GM19043 (cell line): ENCODE results near the gene SEM1.
A peak's percentile ranks its signal among the peaks of the same experiment; 100 is the strongest.
"Not testable (repeated sequence)": the region's sequence is repeated elsewhere in the genome, so short reads cannot be mapped to it uniquely, and the experiment has no call there.

Experiments
- ATAC-seq: cut with Tn5 transposase; IDR thresholded peaks from one replicate; pipeline ENCODE4 v1.9.1; 2021; ENCODE audit warnings: low read depth; ENCODE audit not compliant: unreplicated experiment

Gene SEM1

DNA sequence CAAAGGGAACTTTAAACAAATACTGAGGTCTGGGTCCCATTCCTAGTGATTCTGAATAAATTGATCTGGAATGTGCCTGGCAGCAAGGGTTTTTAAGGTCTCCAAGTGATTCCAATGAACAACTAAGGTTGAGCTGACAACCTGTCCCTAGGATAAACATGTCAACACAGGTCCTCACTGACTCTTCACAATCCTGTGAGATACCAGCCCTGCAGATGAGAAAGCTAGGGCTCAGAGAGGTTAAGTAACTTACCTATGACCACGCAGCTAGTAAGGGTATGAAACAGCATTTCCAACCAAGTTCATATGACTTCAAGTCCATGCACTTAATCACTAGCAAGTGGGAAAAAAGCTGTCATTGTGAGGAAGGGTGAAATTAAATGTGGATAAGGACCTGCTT lies 44.0 kb downstream of the SEM1 start:
- ATAC-seq: no peak

DNA sequence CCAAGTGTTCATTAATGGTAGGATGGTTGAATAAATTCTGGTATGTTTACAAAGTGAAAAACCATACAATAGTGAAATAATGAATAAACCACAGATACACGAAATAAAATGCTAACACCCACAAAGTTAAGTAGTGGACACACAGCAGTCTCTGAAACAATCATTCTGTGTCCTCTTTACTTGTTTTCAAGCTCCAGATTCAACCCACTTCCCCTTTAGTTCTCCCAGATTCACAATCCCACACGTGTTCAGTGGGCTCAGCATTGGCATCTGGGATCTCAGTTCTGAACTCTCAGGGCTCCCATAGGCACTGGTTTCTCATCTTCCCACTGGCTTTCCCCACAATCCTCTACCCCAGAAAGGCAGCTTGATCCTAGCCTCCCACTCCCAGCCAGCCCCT lies 44.9 kb downstream of the SEM1 start:
- no peak for ATAC-seq

DNA sequence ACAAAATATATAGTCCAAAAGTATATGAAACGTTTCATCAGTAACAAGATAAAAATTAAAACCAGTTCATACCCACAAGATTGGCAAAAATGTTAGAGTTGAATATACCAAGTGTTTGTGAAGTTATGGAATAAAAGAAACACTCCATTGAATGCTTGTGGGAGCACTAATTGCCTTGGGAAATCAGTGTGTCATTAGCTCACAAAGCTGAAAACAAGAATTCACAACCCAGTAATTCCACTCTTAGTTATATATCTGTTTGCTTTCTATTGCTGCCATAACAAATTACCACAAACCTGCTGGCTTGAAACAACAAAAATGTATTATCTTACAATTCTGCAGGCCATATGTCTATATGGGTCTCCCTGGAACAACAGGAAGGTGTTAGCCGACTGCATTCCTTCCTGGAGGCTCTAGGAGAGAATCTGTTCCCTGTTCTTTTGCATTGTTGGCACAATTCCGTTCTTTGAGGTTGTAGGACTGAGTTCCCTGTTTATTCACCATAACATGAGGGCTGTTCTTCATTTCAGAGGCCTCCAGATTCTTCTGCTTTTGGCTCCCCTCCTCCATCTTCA lies 45.7 kb downstream of the SEM1 start:
- no peak for ATAC-seq

DNA sequence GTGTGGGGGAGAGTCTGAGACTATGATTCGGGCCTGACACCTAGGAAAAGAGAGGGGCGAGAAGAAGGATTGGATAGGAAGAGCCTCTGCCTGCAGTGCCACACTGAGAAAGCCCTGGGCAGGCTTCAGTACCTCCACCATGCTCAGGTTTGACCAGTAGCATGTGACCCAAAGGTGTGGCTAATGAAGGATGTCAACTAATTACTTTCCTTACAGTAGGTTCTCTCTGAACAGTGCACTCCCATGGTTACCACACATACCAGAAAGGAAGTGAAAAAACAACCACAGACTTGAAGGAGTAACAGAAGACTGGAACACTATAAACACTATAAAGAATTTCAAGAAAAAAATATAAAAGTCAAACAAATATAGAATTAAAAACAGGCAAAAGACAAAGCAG lies 46.2 kb downstream of the SEM1 start:
- ATAC-seq: peak; percentile 98

DNA sequence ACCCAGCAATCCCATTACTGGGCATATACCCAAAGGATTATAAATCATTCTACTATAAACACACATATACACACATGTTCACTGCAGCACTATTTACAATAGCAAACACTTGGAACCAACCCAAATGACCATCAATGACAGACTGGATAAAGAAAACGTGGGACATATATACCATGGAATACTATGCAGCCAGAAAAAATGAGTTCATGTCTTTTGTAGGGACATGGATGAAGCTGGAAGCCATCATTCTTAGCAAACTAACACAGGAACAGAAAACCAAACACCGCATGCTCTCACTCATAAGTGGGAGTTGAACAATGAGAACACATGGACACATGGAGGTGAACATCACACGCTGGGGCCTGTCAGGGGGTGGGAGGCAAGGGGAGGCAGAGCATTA lies 47.5 kb downstream of the SEM1 start:
- not testable (repeated sequence) for ATAC-seq

DNA sequence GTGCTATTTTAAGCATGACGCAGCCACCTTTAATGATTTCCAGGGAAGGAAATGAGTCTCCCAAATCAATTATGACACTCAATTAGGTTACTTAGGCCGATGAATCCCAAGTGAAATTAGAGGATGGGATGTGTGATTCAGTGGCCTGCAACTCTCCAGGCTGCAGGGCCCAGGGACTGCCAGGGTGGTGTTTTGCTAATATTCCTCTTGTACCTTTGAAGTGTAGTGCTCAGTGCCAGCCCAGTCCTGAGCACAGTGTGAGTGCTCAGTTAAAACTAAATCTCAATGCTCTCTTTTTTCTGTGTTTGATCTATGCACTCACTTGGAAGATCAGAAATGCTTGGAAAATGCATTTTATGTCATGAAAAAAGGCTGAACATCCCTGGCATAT lies 51.6 kb downstream of the SEM1 start:
- ATAC-seq: no peak

DNA sequence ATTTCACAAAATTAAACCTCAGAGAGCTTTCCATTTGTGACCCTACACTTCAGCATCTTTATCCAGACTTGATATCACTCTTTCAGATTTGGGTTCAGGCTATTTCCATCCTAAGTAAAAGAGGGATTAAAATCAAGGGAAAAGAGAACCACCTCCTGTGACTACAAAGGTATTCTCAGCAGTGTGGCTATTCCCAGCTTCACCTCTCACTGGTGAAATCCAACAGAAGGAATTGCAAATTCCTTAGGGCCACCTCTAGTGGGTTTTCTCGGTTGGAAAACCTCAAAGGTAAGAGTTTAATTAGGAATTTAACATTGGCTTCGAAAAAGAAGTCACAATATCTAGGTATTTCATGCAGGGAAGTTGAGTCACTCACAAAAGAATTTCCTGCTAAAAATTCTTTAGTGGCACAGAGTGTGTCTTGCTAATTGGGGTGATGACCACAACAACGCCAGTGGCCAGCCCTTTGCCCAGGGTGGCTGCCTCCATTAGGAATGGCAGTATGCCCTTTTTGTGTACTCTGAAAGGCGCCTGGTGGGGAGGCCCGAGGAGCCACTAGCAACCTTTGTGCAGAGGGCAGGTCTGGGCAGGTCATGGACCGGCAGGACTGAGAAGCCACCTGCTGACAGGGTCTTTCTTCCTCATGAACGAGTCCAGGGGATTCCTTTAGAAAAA lies 52.2 kb downstream of the SEM1 start:
- ATAC-seq: no peak

DNA sequence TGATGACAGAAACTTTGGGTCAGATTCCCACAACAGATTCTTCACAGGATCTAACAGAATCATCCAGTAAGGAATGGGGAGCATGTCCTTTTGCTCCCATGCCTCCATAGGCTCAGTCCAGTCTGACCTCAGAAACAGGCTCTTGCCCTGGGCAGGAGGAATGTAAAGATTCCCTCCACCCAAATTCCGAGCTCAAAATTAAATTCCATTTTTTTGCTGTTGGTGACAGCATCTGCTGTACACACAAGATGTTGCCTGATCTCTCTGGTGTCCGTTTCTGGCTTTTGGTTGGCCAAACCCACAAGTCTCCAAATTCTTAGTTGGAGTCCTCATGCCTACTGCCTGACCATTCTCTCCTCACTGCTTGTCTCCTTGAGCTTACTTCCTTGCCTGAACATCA lies 53.7 kb downstream of the SEM1 start:
- ATAC-seq: no peak

DNA sequence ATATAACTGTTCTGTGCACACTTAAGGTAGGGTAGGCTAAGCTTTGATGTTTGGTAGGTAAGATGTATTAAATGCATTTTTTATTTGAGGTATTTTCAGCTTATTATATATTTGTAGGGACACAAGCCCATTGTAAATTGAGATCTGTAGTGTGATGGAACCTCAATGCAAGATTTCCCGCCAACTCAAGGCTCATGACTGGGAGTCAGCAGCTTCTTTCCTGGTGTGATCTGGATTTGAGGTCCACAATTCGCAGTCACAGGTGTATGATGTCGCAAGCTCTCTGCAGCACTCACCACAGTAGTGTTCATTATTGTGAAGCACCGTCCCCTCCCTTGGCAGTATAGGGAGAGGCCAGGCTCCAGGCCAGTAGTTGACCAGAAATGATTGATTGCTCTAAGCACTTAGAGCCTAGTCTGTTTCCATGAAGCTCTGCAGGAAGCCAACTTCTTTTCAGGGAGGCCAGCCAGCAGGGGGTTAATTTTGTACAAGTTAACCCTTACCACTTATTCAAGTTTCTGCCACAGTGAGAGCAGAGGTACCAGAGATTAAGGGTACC lies 54.9 kb downstream of the SEM1 start:
- no peak for ATAC-seq

DNA sequence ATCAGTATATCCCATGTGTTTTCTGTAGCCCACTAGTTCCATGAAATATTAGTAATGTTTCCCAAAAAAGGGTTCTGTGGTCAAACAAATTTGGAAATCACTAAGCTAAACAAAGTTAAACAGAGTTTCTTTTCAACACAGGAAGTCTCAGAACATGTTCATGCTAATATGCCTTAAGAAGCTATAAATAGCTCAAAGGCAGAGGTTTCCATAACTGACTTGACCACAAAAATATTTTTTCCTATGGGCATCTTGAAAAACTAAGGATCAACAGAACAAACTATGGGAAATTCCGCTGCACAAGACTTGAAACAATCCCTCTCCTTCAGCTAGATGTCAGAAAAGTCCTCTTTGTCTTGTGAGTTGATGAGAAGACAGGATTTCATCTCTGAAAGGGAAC lies 59.7 kb downstream of the SEM1 start:
- no peak for ATAC-seq

DNA sequence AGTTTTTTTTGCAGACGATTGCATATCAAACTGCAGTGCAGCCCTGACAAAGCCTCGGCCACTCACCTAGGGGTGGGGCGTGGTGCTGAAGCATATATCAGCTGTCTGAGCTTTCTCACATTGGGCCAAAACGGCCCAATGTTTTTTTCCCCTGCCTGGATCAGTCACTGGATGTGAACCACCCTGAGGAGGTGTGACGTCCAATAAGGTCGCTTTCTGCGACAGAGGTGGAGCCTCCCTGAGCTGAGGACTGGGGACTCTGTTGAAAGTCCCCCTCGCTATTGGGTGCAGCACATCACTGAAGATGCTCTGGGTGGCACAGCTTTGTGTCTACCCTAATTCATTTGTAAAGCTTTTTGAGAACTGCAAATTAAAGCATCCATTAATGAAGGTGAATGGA lies 60.9 kb downstream of the SEM1 start:
- no peak for ATAC-seq

DNA sequence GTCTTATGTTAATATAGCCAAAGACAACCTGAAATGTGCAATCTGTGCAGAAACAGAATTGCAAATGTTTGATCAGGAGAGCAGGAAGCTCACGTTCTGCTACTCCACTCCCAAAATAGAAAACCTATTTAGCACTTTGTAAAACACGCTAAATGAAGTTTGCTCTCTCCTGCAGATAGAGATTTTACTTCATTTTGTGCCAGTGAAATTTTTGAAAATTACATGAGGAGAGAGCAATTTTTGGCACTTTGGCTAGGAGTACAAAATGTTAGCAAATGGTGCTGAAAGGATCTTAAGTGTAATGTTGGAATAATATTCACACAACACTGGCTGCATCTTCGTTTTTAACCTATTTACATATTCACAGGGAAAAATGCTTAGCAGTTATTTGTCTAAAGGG lies 61.9 kb downstream of the SEM1 start:
- ATAC-seq: no peak

DNA sequence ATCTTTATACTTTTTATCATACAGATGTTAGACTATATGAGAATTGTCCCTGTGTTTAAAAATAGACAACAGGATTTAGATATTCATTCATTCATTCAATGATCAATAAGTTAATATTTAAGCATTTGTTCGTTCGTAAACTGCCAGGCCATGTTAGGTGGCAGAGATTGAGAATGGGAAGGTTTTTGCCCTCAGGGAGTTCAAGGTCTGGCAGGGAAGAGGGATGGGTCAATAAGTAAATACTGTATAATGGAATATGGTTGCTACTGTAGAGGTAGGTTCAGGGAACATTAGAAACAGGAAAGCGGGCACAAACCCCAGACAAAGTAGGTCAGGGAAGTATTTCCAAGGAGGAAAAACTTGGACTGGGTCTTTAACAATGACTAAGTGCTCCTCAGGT lies 64.6 kb downstream of the SEM1 start:
- ATAC-seq: no peak

DNA sequence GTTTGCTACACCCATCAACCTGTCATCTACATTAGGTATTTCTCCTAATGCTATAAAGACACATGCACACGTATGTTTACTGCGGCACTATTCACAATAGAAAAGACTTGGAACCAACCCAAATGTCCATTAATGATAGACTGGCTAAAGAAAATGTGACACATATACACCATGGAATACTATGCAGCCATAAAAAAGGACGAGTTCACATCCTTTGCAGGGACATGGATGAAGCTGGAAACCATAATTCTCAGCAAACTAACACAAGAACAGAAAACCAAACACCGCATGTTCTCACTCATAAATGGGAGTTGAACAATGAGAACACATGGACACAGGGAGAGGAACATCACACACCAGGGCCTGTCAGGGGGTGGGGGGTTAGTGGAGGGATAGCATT lies 66.2 kb downstream of the SEM1 start:
- ATAC-seq: not testable (repeated sequence)

DNA sequence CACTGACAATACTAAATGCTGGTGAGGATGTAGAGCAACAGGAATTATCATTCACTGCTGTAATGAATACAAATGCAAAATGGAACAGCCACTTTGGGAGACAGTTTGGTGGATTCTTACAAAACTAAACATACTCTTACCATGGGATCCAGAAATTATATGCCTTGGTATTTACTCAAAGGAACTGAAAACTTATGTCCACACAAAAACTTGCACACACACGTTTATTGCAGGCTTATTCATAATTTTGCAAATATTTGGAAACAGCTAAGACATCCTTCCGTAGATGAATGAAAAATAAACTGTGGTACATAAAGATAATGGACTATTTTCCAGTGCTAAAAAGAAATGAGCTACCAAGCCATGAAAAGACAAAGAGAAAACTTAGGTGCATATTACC lies 69.6 kb downstream of the SEM1 start:
- no peak for ATAC-seq
